GM12878 (cell line): ENCODE measurements around the gene SPC24. TPM values are rescaled to one million over a fixed set of nuclear protein-coding genes. Genes with fewer than 3 reads are reported as not detected.
A peak's percentile ranks its signal among the peaks of the same experiment; 100 is the strongest.

ENCODE experiments used
- ATAC-seq: fragments of 200-7000 bp; cut with Tn5 transposase; 3 replicates; pipeline ENCODE4 v1.9.1; 2020; ENCODE audit warnings: mild to moderate bottlenecking, moderate library complexity
- BruUV-seq: library from RNA; stranded (reverse); fragments of 400-500 nt; replicated peaks from 2 replicates; lab custom pipeline; 2021; lab: Mats Ljungman, UMichigan
- CTCF ChIA-PET: fragments of 300-600 bp; sonication (Branson Sonifier 250); formaldehyde crosslinking; extraction: SDS; loops from one replicate; lab custom pipeline; 2021; ENCODE audit warnings: inconsistent platforms; lab: Yijun Ruan, JAX
- POLR2A ChIA-PET: fragments of 350-600 bp; formaldehyde crosslinking; extraction: SDS; loops from one replicate; lab custom pipeline; 2021; ENCODE audit warnings: inconsistent platforms; lab: Charles Lee
- RAD21 ChIA-PET: fragments of 300-600 bp; sonication (Branson Sonifier 250); formaldehyde crosslinking; loops from one replicate; lab custom pipeline; 2023; ENCODE audit warnings: antibody characterized with exemption; ENCODE audit not compliant: unreplicated experiment; lab: Charles Lee
- SMC1A ChIA-PET: fragments of 300-600 bp; sonication (Branson Sonifier 250); formaldehyde crosslinking; loops from one replicate; lab custom pipeline; 2023; ENCODE audit not compliant: unreplicated experiment, uncharacterized antibody; lab: Charles Lee
- DNase-seq: peaks from one replicate; pipeline ENCODE4 v3.0.0-alpha.2; 2011; ENCODE audit warnings: low read depth, low spot score
- FAIRE-seq: peaks from 3 replicates; lab custom pipeline; 2011; peaks lifted over from hg19 to GRCh38; lab: Jason Lieb, UNC
- H2AFZ ChIP-seq: 2 replicates; pipeline ENCODE4 v1.6.0; 2011; ENCODE audit warnings: low read depth, low read length, control low read depth; ENCODE audit not compliant: control insufficient read depth
- H3K27ac ChIP-seq: 2 replicates; pipeline ENCODE4 v1.5.1; 2011; ENCODE audit warnings: control low read depth; ENCODE audit not compliant: control insufficient read depth, insufficient read depth
- H3K27me3 ChIP-seq, 2 experiments: replicated peaks in 1 of 2; 2 replicates each; pipeline versions ENCODE4 v1.6.0 to v1.6.1; 2011; ENCODE audit warnings: low read length in 1 of 2; ENCODE audit not compliant: control insufficient read depth in 2 of 2, insufficient read depth in 2 of 2
- H3K36me3 ChIP-seq, 2 experiments: 2 replicates each; pipeline ENCODE4 v1.5.1; 2011; ENCODE audit warnings: low read length in 1 of 2; ENCODE audit not compliant: control insufficient read depth in 2 of 2, insufficient read depth in 2 of 2
- H3K4me1 ChIP-seq: 2 replicates; pipeline ENCODE4 v1.6.1; 2011; ENCODE audit warnings: mild to moderate bottlenecking, low read length, moderate library complexity, mixed read lengths; ENCODE audit not compliant: control insufficient read depth, insufficient read depth
- H3K4me2 ChIP-seq: 2 replicates; pipeline ENCODE4 v1.6.0; 2011; ENCODE audit warnings: control low read depth; ENCODE audit not compliant: control insufficient read depth, insufficient read depth
- H3K4me3 ChIP-seq: fragments of 200-600 bp; sonication (generic); 2 replicates; pipeline ENCODE4 v1.5.1; 2016
- H3K79me2 ChIP-seq: 2 replicates; pipeline ENCODE4 v1.6.0; 2011; ENCODE audit warnings: low read length; ENCODE audit not compliant: control insufficient read depth, insufficient read depth
- H3K9ac ChIP-seq: 2 replicates; pipeline ENCODE4 v1.8.0; 2011; ENCODE audit warnings: low read length, control low read depth, mixed read lengths; ENCODE audit not compliant: control insufficient read depth, insufficient read depth
- H3K9me3 ChIP-seq: replicated peaks from 3 replicates; pipeline ENCODE4 v1.5.1; 2011; ENCODE audit warnings: mild to moderate bottlenecking, low read length; ENCODE audit not compliant: control insufficient read depth, insufficient read depth
- H4K20me1 ChIP-seq: 2 replicates; pipeline ENCODE4 v1.6.0; 2011; ENCODE audit not compliant: control insufficient read depth, insufficient read depth
- ATF3 ChIP-seq: IDR thresholded peaks from 2 replicates; pipeline ENCODE4 v1.6.1; 2011; ENCODE audit warnings: low read depth, mild to moderate bottlenecking, low read length, moderate library complexity, borderline replicate concordance; ENCODE audit errors: extremely low read depth
- ATF7 ChIP-seq: fragments of 450-650 bp; IDR thresholded peaks from 2 replicates; pipeline ENCODE4 v1.6.1; 2016; ENCODE audit warnings: low read depth, mild to moderate bottlenecking
- CTCF ChIP-seq, 3 experiments: IDR thresholded peaks in 2 of 3; conservative IDR thresholded peaks in 1 of 3; 2 replicates each; pipeline ENCODE4 v1.5.1; 2011; ENCODE audit warnings: low read depth in 3 of 3, low read length in 3 of 3, mild to moderate bottlenecking in 3 of 3, control low read depth in 2 of 3, moderate library complexity in 2 of 3, inconsistent platforms in 1 of 3, mixed read lengths in 1 of 3; ENCODE audit not compliant: control insufficient read depth in 2 of 3, insufficient read depth in 1 of 3; ENCODE audit errors: extremely low read depth in 1 of 3
- FOXK2 ChIP-seq: fragments of 450-650 bp; IDR thresholded peaks from 2 replicates; pipeline ENCODE4 v1.6.1; 2017; ENCODE audit warnings: mild to moderate bottlenecking, moderate library complexity
- MTA2 ChIP-seq: fragments of 450-650 bp; IDR thresholded peaks from 2 replicates; pipeline ENCODE4 v1.6.1; 2016; ENCODE audit warnings: low read depth, mild to moderate bottlenecking, moderate library complexity
- NR2F1 ChIP-seq: fragments of 450-650 bp; conservative IDR thresholded peaks from 2 replicates; pipeline ENCODE4 v1.6.1; 2017; ENCODE audit warnings: mild to moderate bottlenecking
- POLR2AphosphoS2 ChIP-seq: IDR thresholded peaks from 2 replicates; pipeline ENCODE4 v1.6.1; 2011; ENCODE audit warnings: low read depth, mild to moderate bottlenecking, low read length, improper control_type of control experiment, moderate library complexity
- SIX5 ChIP-seq: IDR thresholded peaks from 2 replicates; pipeline ENCODE4 v1.6.1; 2011; ENCODE audit warnings: mild to moderate bottlenecking, low read depth, low read length, moderate library complexity; ENCODE audit not compliant: severe bottlenecking
- TCF12 ChIP-seq: IDR thresholded peaks from 2 replicates; pipeline ENCODE4 v1.6.1; 2011; ENCODE audit warnings: low read depth, mild to moderate bottlenecking, low read length
- TCF7 ChIP-seq: IDR thresholded peaks from 2 replicates; pipeline ENCODE4 v1.6.1; 2014; ENCODE audit warnings: antibody characterized with exemption, borderline replicate concordance
- WGBS: methylation state at CpG from one replicate; pipeline ENCODE4 v1.1.6; 2016; ENCODE audit warnings: low lambda C conversion rate; ENCODE audit not compliant: insufficient replicate concordance, insufficient coverage; ENCODE audit errors: missing lambda C conversion rate; 5-methylcytosine and 5-hydroxymethylcytosine counted together
- in situ Hi-C: fragments of 300-500 bp; cut with MboI; formaldehyde crosslinking; loops from 9 replicates; pipeline ENCODE4 v1.14.3; 2018; ENCODE audit warnings: mixed read lengths
- intact Hi-C: fragments of 100-400 bp; cut with micrococcal nuclease; formaldehyde crosslinking; loops from one replicate; pipeline ENCODE4 v1.14.2; 2022; ENCODE audit not compliant: unreplicated experiment
- polyA plus RNA-seq, 11 experiments: library from polyadenylated mRNA; depleted of rRNA in 4 of 11; unstranded in 6 of 11; stranded (reverse) in 5 of 11; fragments of >200 nt; fragmentation: Nextera tagmentation in 4 of 11; fragmentation: Illumina TruSeq in 1 of 11; extraction: Ambion mirVana in 4 of 11; extraction: Trizol in 1 of 11; gene quantifications; 1 replicate in 1 of 11; 2 replicates in 10 of 11; pipeline versions ENCODE4 v1.2.1 to v1.2.3, GENCODE V29; 2011 to 2016; ENCODE audit warnings: inconsistent platforms in 2 of 11, missing spikeins in 2 of 11, low read depth in 1 of 11
- total RNA-seq, 4 experiments: library from RNA; depleted of rRNA in 3 of 4; stranded (reverse); fragments of >200 nt in 3 of 4; fragmentation: Illumina TruSeq in 1 of 4; extraction: Trizol in 1 of 4; gene quantifications; 2 replicates each; pipeline versions ENCODE4 v1.2.1 to v1.2.3, GENCODE V29; 2013 to 2021

Gene SPC24
- total and polyA plus RNA-seq, 10 of the 15 experiments (the other 5 are each of a cell fraction or from before 2014, with no cell fraction given): 9.4 to 72.6 (median 40.7) TPM

- in situ Hi-C loops: no loop called here
- ChIA-PET SMC1A (no interaction called here), POLR2A (no interaction called here)
- ATAC-seq: no peak
- no peak for DNase-seq
- no peaks in the 10 kb centered on the region for H3K4me1 ChIP-seq
- no peaks in the 10 kb centered on the region; the same call in 1 of the 2 replicates for H4K20me1 ChIP-seq
- H3K36me3 ChIP-seq: peaks cover 33 to 41% of the 10 kb centered on the region in 2 experiments
- H3K79me2 ChIP-seq: no peaks in the 10 kb centered on the region
- BruUV-seq: TSS peak; percentile 69
- TF ChIP-seq POLR2AphosphoS2: no peak
- no peak for TF ChIP-seq CTCF (IDR thresholded peaks at IDR 0.05 in 2 of 3, conservative IDR thresholded peaks at IDR 0.05 in 1 of 3; ENCODE audit: control insufficient read depth in 2 of 3, extremely low read depth in 1 of 3, insufficient read depth in 1 of 3, low read depth in 3 of 3, low read length in 3 of 3)
- no peak for TF ChIP-seq TCF7
- no peak for TF ChIP-seq SIX5
- no peak for TF ChIP-seq ATF7
- no peak for TF ChIP-seq NR2F1
- TF ChIP-seq MTA2: no peak
- TF ChIP-seq FOXK2: no peak
- no peak for TF ChIP-seq ATF3
- TF ChIP-seq TCF12: no peak
- TF ChIP-seq, all 136 proteins: peak for 0
- Histone ChIP-seq H3K27me3 (no peaks in the 10 kb centered on the region), H3K27ac (no peak overlapping the region), H2AFZ (no peak overlapping the region), H3K9me3 (no peaks in the 10 kb centered on the region; the same call in 2 of the 3 replicates), H3K4me2 (no peak overlapping the region), H3K4me3 (no peak overlapping the region), H3K9ac (no peak overlapping the region)
- no peak for FAIRE-seq
- intact Hi-C loops: loop anchor here (1.0 to 5.0 kb wide), 2 partner anchors 95 to 189 kb away; no protein-coding TSS in a partner anchor
- 86% methylated on average over 7 of the region's 7 CpGs for WGBS
- ChIA-PET RAD21 (no interaction called here), CTCF (interaction anchor here (1.4 kb wide), 1 partner anchor 10 kb away, joined by 3 read pairs; no protein-coding TSS in a partner anchor)
Observed at GRCh38 chr19:11131471-11131870, 24.1 kb downstream of the SPC24 start.
